DND-41 (cell line): ENCODE results near the gene ELL.

Experiments used
- ATAC-seq: fragments of 200-7000 bp; cut with Tn5 transposase; 3 replicates; pipeline ENCODE4 v1.9.1; 2021; ENCODE audit warnings: low read depth; ENCODE audit not compliant: insufficient read depth
- DNase-seq: peaks from one replicate; pipeline ENCODE4 v3.0.0-alpha.2; 2020
- H2AFZ ChIP-seq: 2 replicates; pipeline ENCODE4 v1.6.0; 2012; ENCODE audit warnings: low read depth, low read length
- H3K27ac ChIP-seq: 2 replicates; pipeline ENCODE4 v1.5.1; 2012; ENCODE audit warnings: low read length, inconsistent platforms
- H3K27me3 ChIP-seq: fragments of 200-600 bp; sonication (generic); 2 replicates; pipeline ENCODE4 v1.6.0; 2012; ENCODE audit warnings: low read length, mild to moderate bottlenecking, inconsistent platforms; ENCODE audit not compliant: insufficient read depth, poor library complexity
- H3K36me3 ChIP-seq: 2 replicates; pipeline ENCODE4 v1.5.1; 2012; ENCODE audit warnings: low read length, inconsistent platforms; ENCODE audit not compliant: insufficient read depth
- H3K4me1 ChIP-seq: 2 replicates; pipeline ENCODE4 v1.5.1; 2012; ENCODE audit warnings: mild to moderate bottlenecking, low read length; ENCODE audit not compliant: insufficient read depth
- H3K4me2 ChIP-seq: 2 replicates; pipeline ENCODE4 v1.6.0; 2012; ENCODE audit warnings: mild to moderate bottlenecking, moderate library complexity, low read length, inconsistent platforms; ENCODE audit not compliant: insufficient read depth
- H3K4me3 ChIP-seq, 2 experiments: fragments of 200-600 bp in 1 of 2; shearing (Covaris generic) in 1 of 2; 2 replicates each; pipeline ENCODE4 v1.5.1; 2012 to 2016; ENCODE audit warnings: inconsistent platforms in 2 of 2, low read length in 2 of 2, mild to moderate bottlenecking in 2 of 2, low read depth in 1 of 2, moderate library complexity in 1 of 2
- H3K79me2 ChIP-seq: 2 replicates; pipeline ENCODE4 v1.6.0; 2012; ENCODE audit warnings: low read length, inconsistent platforms; ENCODE audit not compliant: insufficient read depth
- H3K9ac ChIP-seq: 2 replicates; pipeline ENCODE4 v1.6.0; 2012; ENCODE audit warnings: low read depth, mild to moderate bottlenecking, inconsistent platforms, low read length, moderate library complexity
- H3K9me3 ChIP-seq: 2 replicates; pipeline ENCODE4 v1.5.1; 2012; ENCODE audit warnings: low read length, moderate library complexity, mild to moderate bottlenecking, inconsistent platforms; ENCODE audit not compliant: insufficient read depth, severe bottlenecking
- H4K20me1 ChIP-seq: 2 replicates; pipeline ENCODE4 v1.6.0; 2012; ENCODE audit warnings: low read length; ENCODE audit not compliant: insufficient read depth
- EZH2 ChIP-seq: IDR thresholded peaks from 3 replicates; pipeline ENCODE4 v1.6.1; 2012; ENCODE audit warnings: borderline replicate concordance, low read depth, mild to moderate bottlenecking, moderate library complexity, low read length, inconsistent platforms; ENCODE audit not compliant: severe bottlenecking
- TF ChIP-seq, protein P1 (sequence below): IDR thresholded peaks from 2 replicates; pipeline ENCODE4 v1.5.1; 2012; ENCODE audit warnings: borderline replicate concordance, low read length, moderate library complexity, mild to moderate bottlenecking; ENCODE audit not compliant: poor library complexity, severe bottlenecking; ENCODE audit errors: extremely low read depth

The ELL gene

DNA sequence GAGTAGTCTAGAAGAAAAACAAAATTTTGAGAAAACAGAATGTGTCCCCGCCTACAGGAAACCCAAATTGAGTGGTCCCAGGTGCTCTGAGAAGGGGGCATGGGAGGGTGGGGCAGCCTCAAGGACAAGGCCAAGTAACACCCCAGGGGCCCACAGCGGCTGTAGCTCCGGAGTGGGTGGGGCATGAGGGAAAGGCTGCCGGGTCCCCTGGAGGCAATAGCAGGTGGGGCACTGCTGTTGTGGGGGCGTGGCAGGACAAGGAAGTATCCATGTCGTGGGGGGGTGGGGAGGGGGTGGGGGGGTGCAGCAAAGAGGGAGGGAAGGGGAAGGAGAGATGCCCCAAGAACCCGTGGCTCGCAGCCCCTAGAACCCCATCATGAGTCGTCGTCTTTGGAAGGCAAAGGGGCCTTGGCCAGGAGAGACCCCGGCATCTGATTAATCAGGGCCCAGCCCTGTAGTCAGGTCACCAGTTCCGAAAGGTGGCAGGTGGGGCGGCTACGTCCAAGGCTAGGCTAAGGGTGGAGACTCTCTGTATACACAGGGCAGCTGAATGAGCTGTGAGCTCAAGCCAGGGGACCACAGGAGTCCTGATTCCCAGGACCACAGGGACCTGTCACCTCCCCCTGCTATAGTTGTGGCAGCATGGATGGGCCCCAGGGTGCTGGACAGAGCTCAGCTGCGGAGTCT lies 76.5 kb downstream of the ELL start:
- TF ChIP-seq, protein P1, sequence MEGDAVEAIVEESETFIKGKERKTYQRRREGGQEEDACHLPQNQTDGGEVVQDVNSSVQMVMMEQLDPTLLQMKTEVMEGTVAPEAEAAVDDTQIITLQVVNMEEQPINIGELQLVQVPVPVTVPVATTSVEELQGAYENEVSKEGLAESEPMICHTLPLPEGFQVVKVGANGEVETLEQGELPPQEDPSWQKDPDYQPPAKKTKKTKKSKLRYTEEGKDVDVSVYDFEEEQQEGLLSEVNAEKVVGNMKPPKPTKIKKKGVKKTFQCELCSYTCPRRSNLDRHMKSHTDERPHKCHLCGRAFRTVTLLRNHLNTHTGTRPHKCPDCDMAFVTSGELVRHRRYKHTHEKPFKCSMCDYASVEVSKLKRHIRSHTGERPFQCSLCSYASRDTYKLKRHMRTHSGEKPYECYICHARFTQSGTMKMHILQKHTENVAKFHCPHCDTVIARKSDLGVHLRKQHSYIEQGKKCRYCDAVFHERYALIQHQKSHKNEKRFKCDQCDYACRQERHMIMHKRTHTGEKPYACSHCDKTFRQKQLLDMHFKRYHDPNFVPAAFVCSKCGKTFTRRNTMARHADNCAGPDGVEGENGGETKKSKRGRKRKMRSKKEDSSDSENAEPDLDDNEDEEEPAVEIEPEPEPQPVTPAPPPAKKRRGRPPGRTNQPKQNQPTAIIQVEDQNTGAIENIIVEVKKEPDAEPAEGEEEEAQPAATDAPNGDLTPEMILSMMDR, result no peak
- no peak for TF ChIP-seq EZH2
- Histone ChIP-seq H3K4me2 (no peak overlapping the region), H3K4me3 (no peak overlapping the region), H3K9ac (no peak overlapping the region), H2AFZ (no peak overlapping the region), H3K79me2 (no peaks in the 10 kb centered on the region), H3K36me3 (peaks cover 67% of the 10 kb centered on the region), H3K27me3 (no peaks in the 10 kb centered on the region), H3K4me1 (no peaks in the 10 kb centered on the region), H4K20me1 (peaks cover 32% of the 10 kb centered on the region; the same call in 1 of the 2 replicates), H3K27ac (no peak overlapping the region), H3K9me3 (no peaks in the 10 kb centered on the region)
- ATAC-seq (no peak), DNase-seq (no peak)

GRCh38 chr19:18444513-18444912 lies 77.4 kb downstream of the ELL start:
- no peak overlapping the region for H3K4me2 ChIP-seq
- ATAC-seq (no peak), DNase-seq (no peak)
- no peaks in the 10 kb centered on the region for H3K4me1 ChIP-seq
- H3K27me3 ChIP-seq, result no peaks in the 10 kb centered on the region
- peaks cover 59% of the 10 kb centered on the region for H3K36me3 ChIP-seq
- TF ChIP-seq, protein P1, result no peak
- TF ChIP-seq EZH2, result no peak
- H3K27ac ChIP-seq, result no peak overlapping the region
- no peak overlapping the region for H2AFZ ChIP-seq
- H3K4me3 ChIP-seq, result no peak overlapping the region
- H4K20me1 ChIP-seq, result peaks cover 26% of the 10 kb centered on the region; the same call in 1 of the 2 replicates
- H3K79me2 ChIP-seq, result no peaks in the 10 kb centered on the region
- no peaks in the 10 kb centered on the region for H3K9me3 ChIP-seq
- H3K9ac ChIP-seq, result no peak overlapping the region

GRCh38 chr19:18443831-18444230 lies 78.0 kb downstream of the ELL start:
- no peak overlapping the region for H3K4me2 ChIP-seq
- H3K27me3 ChIP-seq, result no peaks in the 10 kb centered on the region
- no peak overlapping the region for H2AFZ ChIP-seq
- H3K4me1 ChIP-seq, result no peaks in the 10 kb centered on the region
- ATAC-seq (no peak), DNase-seq (no peak)
- peaks cover 20% of the 10 kb centered on the region; the same call in 1 of the 2 replicates for H4K20me1 ChIP-seq
- no peak overlapping the region for H3K27ac ChIP-seq
- TF ChIP-seq, protein P1, result no peak
- TF ChIP-seq EZH2, result no peak
- no peaks in the 10 kb centered on the region for H3K9me3 ChIP-seq
- no peak overlapping the region for H3K9ac ChIP-seq
- no peak overlapping the region for H3K4me3 ChIP-seq
- H3K36me3 ChIP-seq, result peaks cover 52% of the 10 kb centered on the region
- no peaks in the 10 kb centered on the region for H3K79me2 ChIP-seq
